HG03045 (cell line): ENCODE measurements around the gene SELENOP.
"Not testable (repeated sequence)": the region's sequence is repeated elsewhere in the genome, so short reads cannot be mapped to it uniquely, and the experiment has no call there.

Experiments used
- ATAC-seq: cut with Tn5 transposase; IDR thresholded peaks from one replicate; pipeline ENCODE4 v1.9.1; 2021; ENCODE audit warnings: mild to moderate bottlenecking, moderate library complexity; ENCODE audit not compliant: unreplicated experiment

Gene SELENOP, protein sequence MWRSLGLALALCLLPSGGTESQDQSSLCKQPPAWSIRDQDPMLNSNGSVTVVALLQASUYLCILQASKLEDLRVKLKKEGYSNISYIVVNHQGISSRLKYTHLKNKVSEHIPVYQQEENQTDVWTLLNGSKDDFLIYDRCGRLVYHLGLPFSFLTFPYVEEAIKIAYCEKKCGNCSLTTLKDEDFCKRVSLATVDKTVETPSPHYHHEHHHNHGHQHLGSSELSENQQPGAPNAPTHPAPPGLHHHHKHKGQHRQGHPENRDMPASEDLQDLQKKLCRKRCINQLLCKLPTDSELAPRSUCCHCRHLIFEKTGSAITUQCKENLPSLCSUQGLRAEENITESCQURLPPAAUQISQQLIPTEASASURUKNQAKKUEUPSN

DNA sequence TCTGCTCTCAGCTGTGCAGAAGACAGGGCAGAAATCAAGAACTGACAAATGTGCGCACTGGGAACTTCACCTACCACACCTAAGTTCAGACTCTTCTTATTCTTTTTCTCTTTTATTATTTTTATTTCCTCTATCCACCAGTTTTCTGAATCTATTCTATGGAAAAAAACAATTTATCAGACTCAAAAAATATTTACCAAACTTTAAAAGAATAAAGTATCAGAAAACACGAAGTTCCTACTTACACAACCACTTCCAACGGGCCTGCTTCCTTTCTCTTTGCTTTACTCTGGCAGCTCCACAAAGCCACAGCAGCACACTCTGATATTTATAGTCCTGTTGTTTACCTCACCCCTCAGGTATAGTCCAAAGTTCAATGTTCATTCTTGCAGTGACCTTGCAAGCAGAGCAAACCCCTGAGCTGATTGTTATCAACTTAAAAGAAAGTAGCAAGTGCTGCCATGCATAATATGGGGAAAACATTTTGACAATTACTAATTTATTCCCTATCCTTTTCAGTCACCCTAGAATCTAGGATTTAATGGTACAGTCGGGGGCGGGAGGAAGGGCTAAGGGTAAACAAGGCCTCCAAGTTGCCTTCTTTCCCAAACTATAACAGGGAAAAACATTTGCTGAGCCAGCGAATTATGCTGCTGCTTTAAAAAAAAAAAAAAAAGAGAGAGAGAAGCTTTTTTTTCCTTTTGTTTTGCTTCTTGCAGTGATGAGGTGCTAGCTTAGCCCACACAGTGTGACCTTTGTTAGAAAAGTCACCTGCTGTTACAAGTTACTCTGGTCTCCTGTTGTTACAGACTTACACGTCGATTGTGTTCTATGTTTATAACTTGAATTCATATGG lies at the start of gene SELENOP:
Gene SELENOP, minus strand, starts transcription at position 302 of the 856 bp plus-strand sequence. CDS start 3,539 bp downstream, outside the sequence.
- no peak for ATAC-seq

DNA sequence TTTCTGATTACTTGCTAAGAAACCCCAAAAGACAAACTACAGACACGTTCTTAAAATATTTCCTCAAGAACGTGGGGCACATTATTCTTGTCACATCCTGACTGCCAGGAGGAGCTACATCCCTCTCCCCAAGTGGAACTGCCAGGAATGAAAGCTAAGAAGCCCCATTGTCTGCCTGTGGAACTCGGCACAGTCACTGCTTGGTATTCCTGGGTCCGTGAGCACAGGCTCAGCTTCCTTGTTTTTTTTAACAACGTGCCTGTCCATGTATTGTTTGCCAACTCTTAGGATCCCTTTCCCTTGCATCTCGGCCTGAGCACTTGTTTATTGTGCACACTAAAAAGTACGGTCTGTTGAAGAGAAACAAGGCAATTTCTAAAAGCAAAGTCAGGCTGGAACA lies 47.0 kb upstream of the SELENOP start:
- no peak for ATAC-seq

- ATAC-seq = no peak
These were observed 46.4 kb upstream of the SELENOP start for GRCh38 chr5:42858031-42858643.

- ATAC-seq = no peak
These were observed 44.1 kb upstream of the SELENOP start for GRCh38 chr5:42855811-42856210.

DNA sequence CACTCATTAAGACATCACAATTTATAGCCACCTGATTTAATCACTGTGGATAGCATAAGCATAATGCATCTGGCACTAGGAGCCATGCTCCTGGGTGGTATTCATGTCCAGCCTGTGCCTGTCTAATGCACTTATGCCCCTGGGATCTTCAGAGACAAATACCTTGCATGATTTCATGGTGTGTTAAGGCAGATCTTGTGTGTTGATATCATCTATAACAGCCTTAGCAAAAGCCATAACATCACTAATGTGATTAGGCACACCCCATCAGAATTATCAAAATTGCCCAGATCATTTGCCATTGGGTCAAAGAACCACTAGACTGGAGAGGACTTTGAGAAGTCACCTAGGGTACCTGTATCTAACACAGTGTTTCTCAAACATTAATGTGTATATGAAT lies 43.7 kb upstream of the SELENOP start:
- no peak for ATAC-seq

- ATAC-seq = no peak
These were observed 43.1 kb upstream of the SELENOP start for GRCh38 chr5:42854795-42855194.

DNA sequence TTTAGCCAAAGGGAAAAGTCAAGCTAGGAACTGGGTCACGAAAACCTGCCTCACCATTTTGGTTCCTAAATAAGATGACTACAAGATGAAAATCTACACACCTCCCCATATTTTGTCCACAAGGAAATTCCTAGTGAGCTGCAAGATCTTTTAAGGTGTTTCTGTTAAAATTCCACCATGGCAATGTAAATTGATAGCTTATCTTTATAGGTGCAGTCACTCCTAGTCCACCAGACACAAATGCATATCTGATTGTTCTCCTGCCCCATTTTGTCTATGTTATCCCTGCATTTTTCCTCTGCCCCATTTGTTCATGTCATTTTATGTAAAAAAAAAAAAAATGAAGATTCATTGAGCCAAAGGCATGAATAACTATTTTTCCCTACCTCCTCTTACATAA lies 41.1 kb upstream of the SELENOP start:
- no peak for ATAC-seq

- ATAC-seq = no peak
These were observed 39.8 kb upstream of the SELENOP start for GRCh38 chr5:42851481-42851880.

DNA sequence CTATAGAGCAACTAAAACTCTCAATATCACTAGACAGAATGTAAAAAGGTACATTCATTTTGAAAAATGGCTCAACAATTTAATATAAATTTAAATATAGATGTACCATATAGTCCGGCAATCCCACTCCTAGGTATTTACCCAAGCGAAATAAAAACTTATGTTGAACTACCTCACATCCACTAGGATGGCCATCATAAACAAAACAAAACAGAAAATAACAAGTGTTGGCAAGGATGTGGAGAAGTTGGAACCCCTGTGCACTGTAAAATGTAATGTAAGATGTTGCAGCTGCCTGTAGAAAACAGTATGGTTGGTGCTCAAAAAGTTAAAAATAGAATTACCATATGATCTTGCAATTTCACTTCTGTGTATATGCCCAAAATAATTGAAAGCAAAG lies 36.9 kb upstream of the SELENOP start:
- ATAC-seq = no peak

GRCh38 chr5:42844408-42844807 lies 32.7 kb upstream of the SELENOP start:
- not testable (repeated sequence) for ATAC-seq

DNA sequence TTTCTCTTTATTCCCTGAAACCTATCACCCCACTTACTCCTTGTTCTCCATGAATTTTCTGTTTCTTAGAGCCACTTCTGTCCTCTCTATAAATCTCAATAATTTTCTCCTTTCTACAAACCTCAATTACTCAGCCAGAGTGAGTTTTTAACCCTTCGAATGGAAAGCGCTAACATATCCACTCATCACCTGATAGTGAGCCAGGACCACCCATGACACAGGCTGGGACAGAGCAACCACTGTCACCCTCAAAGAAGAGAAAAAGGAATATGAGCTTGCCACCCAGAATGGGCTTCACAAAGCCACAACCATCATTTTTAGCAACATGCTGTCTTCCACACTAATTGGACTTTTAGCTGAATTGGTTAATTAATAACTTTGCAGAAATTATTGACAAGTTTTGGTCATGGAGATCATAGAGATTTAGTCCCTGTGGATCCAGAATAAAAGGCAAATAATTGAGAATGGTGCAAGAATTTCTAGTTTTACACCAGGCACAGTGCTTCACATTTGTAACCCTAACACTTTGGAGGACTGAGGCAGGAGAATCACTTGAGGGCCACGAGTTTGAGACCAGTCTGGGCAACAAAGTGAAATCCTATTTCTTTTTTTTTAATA lies 32.1 kb upstream of the SELENOP start:
- no peak for ATAC-seq

DNA sequence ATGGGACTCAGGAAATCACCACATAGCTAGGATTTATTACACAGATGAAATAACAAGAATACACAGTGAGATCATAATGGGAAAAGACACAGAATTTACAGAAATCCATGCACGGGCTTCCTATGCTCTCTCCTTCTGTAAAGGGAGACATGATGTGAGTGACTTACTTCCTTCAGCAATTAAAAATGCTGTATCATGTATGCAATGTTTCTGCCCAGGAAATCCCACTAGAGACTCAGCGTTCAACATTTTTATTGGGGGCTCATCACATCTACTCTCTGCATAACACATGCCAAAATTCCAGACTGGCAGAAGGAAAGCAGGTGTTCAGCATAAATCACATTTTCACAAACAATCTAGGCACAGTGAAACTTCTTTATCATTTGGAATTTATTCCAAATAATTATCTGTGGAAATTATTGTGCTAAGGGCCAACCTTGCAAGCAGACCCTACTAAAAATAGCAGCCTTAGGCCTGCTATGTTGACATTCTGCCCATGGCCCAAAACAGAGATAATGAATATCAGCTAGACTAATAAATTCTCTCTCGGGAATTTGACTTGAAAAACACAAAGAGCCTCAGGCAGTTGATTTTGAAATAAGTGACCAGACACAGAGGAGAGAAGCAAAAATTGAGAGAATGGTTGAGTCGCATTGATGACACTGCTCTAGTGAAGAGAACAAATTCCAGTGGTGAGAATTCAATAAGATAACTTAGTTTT lies 31.4 kb upstream of the SELENOP start:
- ATAC-seq = no peak

- no peak for ATAC-seq
These were observed 29.3 kb upstream of the SELENOP start for GRCh38 chr5:42840842-42841567.

- ATAC-seq = no peak
These were observed 28.6 kb upstream of the SELENOP start for GRCh38 chr5:42840269-42840668.

DNA sequence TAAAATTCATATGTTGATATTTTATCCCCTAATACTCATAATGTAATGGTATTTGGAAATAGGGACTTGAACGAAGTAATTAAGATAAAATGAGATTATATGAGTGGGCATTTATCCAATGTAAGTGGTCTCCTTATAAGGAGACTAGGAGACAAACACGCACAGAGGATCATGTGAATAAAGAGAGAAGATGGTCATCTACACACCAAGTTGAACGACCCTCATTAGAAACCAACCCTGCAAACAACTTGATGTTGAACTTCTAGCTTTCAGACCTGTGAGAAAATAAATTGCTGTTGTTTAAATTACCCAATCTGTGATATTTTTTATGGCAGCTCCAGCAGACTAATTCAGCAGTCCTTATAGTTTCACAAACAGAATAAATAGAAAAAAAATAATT lies 27.5 kb upstream of the SELENOP start:
- ATAC-seq = no peak

GRCh38 chr5:42837601-42838000 lies 25.9 kb upstream of the SELENOP start:
- ATAC-seq = no peak

DNA sequence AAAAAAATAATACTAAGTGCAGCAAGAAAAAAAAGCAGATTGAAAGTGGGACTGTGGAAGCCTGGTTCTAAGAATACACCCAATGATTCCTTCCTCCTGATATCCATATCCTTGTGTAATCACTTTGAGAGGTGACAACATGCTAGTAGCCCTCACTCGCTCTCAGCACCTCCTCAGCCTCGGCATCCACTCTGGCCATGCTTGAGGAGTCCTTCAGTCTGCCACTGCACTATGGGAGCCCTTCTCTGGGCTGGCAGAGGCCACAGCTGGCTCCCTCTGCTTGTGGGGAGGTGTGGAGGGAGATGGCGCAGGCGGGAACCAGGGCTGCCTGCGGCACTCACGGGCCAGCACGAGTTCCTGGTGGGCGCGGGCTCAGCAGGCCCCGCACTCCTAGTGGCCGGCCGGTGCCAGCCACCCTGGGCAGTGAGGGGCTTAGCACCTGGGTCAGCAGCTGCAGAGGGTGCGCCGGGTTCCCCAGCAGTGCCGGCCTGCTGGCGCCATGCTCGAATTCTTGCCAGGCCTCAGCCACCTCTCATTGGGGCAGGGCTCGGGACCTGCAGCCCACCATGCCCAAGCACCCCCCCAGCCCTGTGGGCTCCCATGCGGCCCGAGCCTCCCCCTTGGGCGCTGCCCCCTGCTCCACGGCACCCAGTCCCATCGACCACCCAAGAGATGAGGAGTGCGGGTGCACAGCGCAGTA lies 24.5 kb upstream of the SELENOP start:
- ATAC-seq = no peak

- ATAC-seq = no peak
These were observed 20.4 kb upstream of the SELENOP start for GRCh38 chr5:42832060-42832459.

- no peak for ATAC-seq
These were observed 19.2 kb upstream of the SELENOP start for GRCh38 chr5:42830924-42831323.
